HepG2 (cell line): Measurements from ENCODE around the gene KCNK7. TPM values are rescaled to one million over a fixed set of nuclear protein-coding genes. Genes with fewer than 3 reads are reported as not detected.

Experiments
- AKAP8 ChIP-seq: sonication (generic); formaldehyde crosslinking; IDR thresholded peaks from 2 replicates; pipeline ENCODE4 v1.5.1; 2020; ENCODE audit warnings: mild to moderate bottlenecking, missing genetic modification reagents
- FOXA1 ChIP-seq, 2 experiments: fragments of 450-650 bp in 1 of 2; sonication (generic) in 1 of 2; formaldehyde crosslinking in 1 of 2; IDR thresholded peaks; 2 replicates each; pipeline versions ENCODE4 v1.4.0 to v1.6.1; 2016 to 2020; ENCODE audit warnings: missing genetic modification reagents in 1 of 2
- KDM3A ChIP-seq: IDR thresholded peaks from 2 replicates; pipeline ENCODE4 v1.6.1; 2018; ENCODE audit warnings: low read depth, missing compliant biosample characterization
- PITX1 ChIP-seq: sonication (generic); formaldehyde crosslinking; IDR thresholded peaks from 2 replicates; pipeline ENCODE4 v1.5.1; 2020; ENCODE audit warnings: mild to moderate bottlenecking, missing genetic modification reagents
- ZKSCAN1 ChIP-seq: fragments of 150-350 bp; IDR thresholded peaks from 2 replicates; pipeline ENCODE4 v1.6.1; 2014; ENCODE audit warnings: low read length
- ZNF180 ChIP-seq: sonication (generic); formaldehyde crosslinking; IDR thresholded peaks from 2 replicates; pipeline ENCODE4 v1.4.0; 2020; ENCODE audit warnings: low read depth, missing genetic modification reagents, borderline replicate concordance
- ZNF350 ChIP-seq: sonication (generic); formaldehyde crosslinking; IDR thresholded peaks from 2 replicates; pipeline ENCODE4 v1.4.0; 2020; ENCODE audit warnings: mild to moderate bottlenecking, low read depth, missing genetic modification reagents, borderline replicate concordance
- ZNF703 ChIP-seq: sonication (generic); formaldehyde crosslinking; IDR thresholded peaks from 2 replicates; pipeline ENCODE4 v1.5.1; 2020; ENCODE audit warnings: missing genetic modification reagents, mild to moderate bottlenecking, moderate library complexity, borderline replicate concordance
- ZNF737 ChIP-seq: sonication (generic); formaldehyde crosslinking; IDR thresholded peaks from 2 replicates; pipeline ENCODE4 v1.5.0; 2020; ENCODE audit warnings: missing genetic modification reagents, mild to moderate bottlenecking, borderline replicate concordance
- polyA plus RNA-seq, 8 experiments: library from polyadenylated mRNA; depleted of rRNA in 3 of 8; stranded (reverse) in 7 of 8; unstranded in 1 of 8; fragments of >200 nt; fragmentation: Illumina TruSeq in 4 of 8; extraction: Trizol in 4 of 8; gene quantifications; 2 replicates each; pipeline versions ENCODE4 v1.2.1 to v1.2.3, GENCODE V29; 2011 to 2016; ENCODE audit warnings: low read depth in 4 of 8, missing spikeins in 1 of 8, mixed read lengths in 1 of 8; ENCODE audit not compliant: insufficient read depth in 1 of 8
- total RNA-seq, 5 experiments: library from RNA; depleted of rRNA; stranded (reverse); fragments of >200 nt; fragmentation: Illumina TruSeq; extraction: Trizol; gene quantifications; 2 replicates each; pipeline ENCODE4 v1.2.3, GENCODE V29; 2016; ENCODE audit warnings: low read depth in 1 of 5
- TF ChIP-seq, protein P1 (sequence below): sonication (generic); formaldehyde crosslinking; IDR thresholded peaks from 2 replicates; pipeline ENCODE4 v1.5.0; 2020; ENCODE audit warnings: mild to moderate bottlenecking, missing genetic modification reagents, borderline replicate concordance
- TF ChIP-seq, protein P2 (sequence below): sonication (generic); formaldehyde crosslinking; IDR thresholded peaks from 2 replicates; pipeline ENCODE4 v1.5.0; 2020; ENCODE audit warnings: missing genetic modification reagents, mild to moderate bottlenecking, borderline replicate concordance
- TF ChIP-seq, protein P3 (sequence below): sonication (generic); formaldehyde crosslinking; IDR thresholded peaks from 2 replicates; pipeline ENCODE4 v1.8.0; 2022; ENCODE audit warnings: low read depth, missing genetic modification reagents
- TF ChIP-seq, protein P4 (sequence below): sonication (generic); formaldehyde crosslinking; conservative IDR thresholded peaks from 2 replicates; pipeline ENCODE4 v1.4.0; 2020; ENCODE audit warnings: missing genetic modification reagents
- TF ChIP-seq, protein P5 (sequence below): sonication (generic); formaldehyde crosslinking; IDR thresholded peaks from 2 replicates; pipeline ENCODE4 v1.5.1; 2020; ENCODE audit warnings: missing genetic modification reagents, mild to moderate bottlenecking, borderline replicate concordance

Gene KCNK7
- total and polyA plus RNA-seq, 2 of the 13 experiments (the other 11 are each of a cell fraction or from before 2014, with no cell fraction given): 0.11 TPM; not detected in 1

DNA sequence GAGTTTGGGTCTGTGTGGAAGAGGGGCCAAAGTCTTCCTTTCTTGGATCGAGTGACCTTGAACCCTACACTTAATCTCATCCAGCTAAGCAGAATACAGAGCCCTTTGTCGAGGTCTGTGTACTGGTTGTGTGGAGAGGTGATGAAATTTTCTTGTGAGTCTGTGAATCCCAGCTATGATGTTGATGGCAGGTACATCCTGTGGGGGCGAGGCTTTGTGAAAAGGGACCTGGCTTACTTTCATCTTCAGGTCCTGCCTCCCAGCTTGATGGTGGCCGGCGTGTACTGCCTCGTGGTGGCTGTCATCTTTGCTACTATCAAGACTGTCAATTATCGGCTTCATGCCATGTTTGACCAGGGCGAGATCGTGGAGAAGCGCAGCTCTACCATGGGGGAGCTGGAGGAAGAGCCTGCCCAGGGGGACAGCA, 21.0 kb upstream of the KCNK7 start (continued):
- TF ChIP-seq, protein P1, sequence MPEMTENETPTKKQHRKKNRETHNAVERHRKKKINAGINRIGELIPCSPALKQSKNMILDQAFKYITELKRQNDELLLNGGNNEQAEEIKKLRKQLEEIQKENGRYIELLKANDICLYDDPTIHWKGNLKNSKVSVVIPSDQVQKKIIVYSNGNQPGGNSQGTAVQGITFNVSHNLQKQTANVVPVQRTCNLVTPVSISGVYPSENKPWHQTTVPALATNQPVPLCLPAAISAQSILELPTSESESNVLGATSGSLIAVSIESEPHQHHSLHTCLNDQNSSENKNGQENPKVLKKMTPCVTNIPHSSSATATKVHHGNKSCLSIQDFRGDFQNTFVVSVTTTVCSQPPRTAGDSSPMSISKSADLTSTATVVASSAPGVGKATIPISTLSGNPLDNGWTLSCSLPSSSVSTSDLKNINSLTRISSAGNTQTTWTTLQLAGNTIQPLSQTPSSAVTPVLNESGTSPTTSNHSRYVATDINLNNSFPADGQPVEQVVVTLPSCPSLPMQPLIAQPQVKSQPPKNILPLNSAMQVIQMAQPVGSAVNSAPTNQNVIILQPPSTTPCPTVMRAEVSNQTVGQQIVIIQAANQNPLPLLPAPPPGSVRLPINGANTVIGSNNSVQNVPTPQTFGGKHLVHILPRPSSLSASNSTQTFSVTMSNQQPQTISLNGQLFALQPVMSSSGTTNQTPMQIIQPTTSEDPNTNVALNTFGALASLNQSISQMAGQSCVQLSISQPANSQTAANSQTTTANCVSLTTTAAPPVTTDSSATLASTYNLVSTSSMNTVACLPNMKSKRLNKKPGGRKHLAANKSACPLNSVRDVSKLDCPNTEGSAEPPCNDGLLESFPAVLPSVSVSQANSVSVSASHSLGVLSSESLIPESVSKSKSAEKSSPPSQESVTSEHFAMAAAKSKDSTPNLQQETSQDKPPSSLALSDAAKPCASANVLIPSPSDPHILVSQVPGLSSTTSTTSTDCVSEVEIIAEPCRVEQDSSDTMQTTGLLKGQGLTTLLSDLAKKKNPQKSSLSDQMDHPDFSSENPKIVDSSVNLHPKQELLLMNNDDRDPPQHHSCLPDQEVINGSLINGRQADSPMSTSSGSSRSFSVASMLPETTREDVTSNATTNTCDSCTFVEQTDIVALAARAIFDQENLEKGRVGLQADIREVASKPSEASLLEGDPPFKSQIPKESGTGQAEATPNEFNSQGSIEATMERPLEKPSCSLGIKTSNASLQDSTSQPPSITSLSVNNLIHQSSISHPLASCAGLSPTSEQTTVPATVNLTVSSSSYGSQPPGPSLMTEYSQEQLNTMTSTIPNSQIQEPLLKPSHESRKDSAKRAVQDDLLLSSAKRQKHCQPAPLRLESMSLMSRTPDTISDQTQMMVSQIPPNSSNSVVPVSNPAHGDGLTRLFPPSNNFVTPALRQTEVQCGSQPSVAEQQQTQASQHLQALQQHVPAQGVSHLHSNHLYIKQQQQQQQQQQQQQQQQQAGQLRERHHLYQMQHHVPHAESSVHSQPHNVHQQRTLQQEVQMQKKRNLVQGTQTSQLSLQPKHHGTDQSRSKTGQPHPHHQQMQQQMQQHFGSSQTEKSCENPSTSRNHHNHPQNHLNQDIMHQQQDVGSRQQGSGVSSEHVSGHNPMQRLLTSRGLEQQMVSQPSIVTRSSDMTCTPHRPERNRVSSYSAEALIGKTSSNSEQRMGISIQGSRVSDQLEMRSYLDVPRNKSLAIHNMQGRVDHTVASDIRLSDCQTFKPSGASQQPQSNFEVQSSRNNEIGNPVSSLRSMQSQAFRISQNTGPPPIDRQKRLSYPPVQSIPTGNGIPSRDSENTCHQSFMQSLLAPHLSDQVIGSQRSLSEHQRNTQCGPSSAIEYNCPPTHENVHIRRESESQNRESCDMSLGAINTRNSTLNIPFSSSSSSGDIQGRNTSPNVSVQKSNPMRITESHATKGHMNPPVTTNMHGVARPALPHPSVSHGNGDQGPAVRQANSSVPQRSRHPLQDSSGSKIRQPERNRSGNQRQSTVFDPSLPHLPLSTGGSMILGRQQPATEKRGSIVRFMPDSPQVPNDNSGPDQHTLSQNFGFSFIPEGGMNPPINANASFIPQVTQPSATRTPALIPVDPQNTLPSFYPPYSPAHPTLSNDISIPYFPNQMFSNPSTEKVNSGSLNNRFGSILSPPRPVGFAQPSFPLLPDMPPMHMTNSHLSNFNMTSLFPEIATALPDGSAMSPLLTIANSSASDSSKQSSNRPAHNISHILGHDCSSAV (CRISPR knock-in tag): no peak
- TF ChIP-seq KDM3A (CRISPR knock-in tag): no peak
- TF ChIP-seq AKAP8 (CRISPR knock-in tag): no peak
- TF ChIP-seq, protein P2, sequence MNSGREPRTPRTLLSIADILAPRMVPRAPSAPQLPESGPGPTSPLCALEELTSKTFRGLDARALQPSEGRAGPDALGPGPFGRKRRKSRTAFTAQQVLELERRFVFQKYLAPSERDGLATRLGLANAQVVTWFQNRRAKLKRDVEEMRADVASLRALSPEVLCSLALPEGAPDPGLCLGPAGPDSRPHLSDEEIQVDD: no peak
- no peak for TF ChIP-seq ZKSCAN1
- TF ChIP-seq ZNF350 (CRISPR knock-in tag): no peak
- no peak for TF ChIP-seq ZNF703
- TF ChIP-seq, protein P3, sequence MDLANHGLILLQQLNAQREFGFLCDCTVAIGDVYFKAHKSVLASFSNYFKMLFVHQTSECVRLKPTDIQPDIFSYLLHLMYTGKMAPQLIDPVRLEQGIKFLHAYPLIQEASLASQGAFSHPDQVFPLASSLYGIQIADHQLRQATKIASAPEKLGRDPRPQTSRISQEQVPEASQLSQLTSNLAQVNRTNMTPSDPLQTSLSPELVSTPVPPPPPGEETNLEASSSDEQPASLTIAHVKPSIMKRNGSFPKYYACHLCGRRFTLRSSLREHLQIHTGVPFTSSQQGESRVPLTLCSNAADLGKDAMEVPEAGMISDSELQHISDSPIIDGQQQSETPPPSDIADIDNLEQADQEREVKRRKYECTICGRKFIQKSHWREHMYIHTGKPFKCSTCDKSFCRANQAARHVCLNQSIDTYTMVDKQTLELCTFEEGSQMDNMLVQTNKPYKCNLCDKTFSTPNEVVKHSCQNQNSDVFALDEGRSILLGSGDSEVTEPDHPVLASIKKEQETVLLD (CRISPR knock-in tag): no peak
- TF ChIP-seq PITX1 (CRISPR knock-in tag): peak; percentile 76; the same call in 1 of the 2 replicates
- TF ChIP-seq ZNF180: no peak
- TF ChIP-seq ZNF737 (CRISPR knock-in tag): no peak
- TF ChIP-seq, protein P4, sequence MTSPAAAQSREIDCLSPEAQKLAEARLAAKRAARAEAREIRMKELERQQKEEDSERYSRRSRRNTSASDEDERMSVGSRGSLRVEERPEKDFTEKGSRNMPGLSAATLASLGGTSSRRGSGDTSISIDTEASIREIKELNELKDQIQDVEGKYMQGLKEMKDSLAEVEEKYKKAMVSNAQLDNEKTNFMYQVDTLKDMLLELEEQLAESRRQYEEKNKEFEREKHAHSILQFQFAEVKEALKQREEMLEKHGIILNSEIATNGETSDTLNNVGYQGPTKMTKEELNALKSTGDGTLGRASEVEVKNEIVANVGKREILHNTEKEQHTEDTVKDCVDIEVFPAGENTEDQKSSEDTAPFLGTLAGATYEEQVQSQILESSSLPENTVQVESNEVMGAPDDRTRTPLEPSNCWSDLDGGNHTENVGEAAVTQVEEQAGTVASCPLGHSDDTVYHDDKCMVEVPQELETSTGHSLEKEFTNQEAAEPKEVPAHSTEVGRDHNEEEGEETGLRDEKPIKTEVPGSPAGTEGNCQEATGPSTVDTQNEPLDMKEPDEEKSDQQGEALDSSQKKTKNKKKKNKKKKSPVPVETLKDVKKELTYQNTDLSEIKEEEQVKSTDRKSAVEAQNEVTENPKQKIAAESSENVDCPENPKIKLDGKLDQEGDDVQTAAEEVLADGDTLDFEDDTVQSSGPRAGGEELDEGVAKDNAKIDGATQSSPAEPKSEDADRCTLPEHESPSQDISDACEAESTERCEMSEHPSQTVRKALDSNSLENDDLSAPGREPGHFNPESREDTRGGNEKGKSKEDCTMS: no peak
- TF ChIP-seq, protein P5, sequence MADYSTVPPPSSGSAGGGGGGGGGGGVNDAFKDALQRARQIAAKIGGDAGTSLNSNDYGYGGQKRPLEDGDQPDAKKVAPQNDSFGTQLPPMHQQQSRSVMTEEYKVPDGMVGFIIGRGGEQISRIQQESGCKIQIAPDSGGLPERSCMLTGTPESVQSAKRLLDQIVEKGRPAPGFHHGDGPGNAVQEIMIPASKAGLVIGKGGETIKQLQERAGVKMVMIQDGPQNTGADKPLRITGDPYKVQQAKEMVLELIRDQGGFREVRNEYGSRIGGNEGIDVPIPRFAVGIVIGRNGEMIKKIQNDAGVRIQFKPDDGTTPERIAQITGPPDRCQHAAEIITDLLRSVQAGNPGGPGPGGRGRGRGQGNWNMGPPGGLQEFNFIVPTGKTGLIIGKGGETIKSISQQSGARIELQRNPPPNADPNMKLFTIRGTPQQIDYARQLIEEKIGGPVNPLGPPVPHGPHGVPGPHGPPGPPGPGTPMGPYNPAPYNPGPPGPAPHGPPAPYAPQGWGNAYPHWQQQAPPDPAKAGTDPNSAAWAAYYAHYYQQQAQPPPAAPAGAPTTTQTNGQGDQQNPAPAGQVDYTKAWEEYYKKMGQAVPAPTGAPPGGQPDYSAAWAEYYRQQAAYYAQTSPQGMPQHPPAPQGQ (CRISPR knock-in tag): no peak
- TF ChIP-seq FOXA1 (IDR thresholded peaks at IDR 0.05): no peak
- TF ChIP-seq FOXA1 (CRISPR knock-in tag; IDR thresholded peaks at IDR 0.05): peak; percentile 8; the same call in 1 of the 2 replicates
